Stomach (tissue), 9 donors: ENCODE measurements around the gene TNFRSF21. TPM values are rescaled to one million over a fixed set of nuclear protein-coding genes. Genes with fewer than 3 reads are reported as not detected.
A peak's percentile ranks its signal among the peaks of the same experiment; 100 is the strongest.

ENCODE experiments used
- DNase-seq, 2 donors: peaks; one replicate each; pipeline versions ENCODE4 v3.0.0 to v3.0.0-alpha.2; 2013 to 2019
- H3K27ac ChIP-seq, 5 donors: fragments of 200-600 bp in 4 of 5; sonication (generic) in 4 of 5; one replicate each; pipeline ENCODE4 v1.5.1; 2013 to 2019; ENCODE audit warnings: mild to moderate bottlenecking in 1 of 5, moderate library complexity in 1 of 5
- H3K27me3 ChIP-seq, 3 donors: fragments of 200-600 bp; sonication (generic); one replicate each; pipeline ENCODE4 v1.5.1; 2017 to 2019; ENCODE audit warnings: mixed run types in 1 of 3
- H3K36me3 ChIP-seq, 4 donors: fragments of 200-600 bp; sonication (generic); 1 replicate in 3 of 4; 2 replicates in 1 of 4; pipeline ENCODE4 v1.5.1; 2016 to 2019
- H3K4me1 ChIP-seq, 4 donors: fragments of 200-600 bp; sonication (generic); one replicate each; pipeline ENCODE4 v1.5.1; 2016 to 2019
- H3K4me3 ChIP-seq, 4 donors: fragments of 200-600 bp; sonication (generic) in 3 of 4; one replicate each; pipeline ENCODE4 v1.5.1; 2016 to 2019; ENCODE audit warnings: mild to moderate bottlenecking in 1 of 4
- H3K9me3 ChIP-seq, 4 donors: fragments of 200-600 bp; sonication (generic); one replicate each; pipeline ENCODE4 v1.5.1; 2016 to 2019
- CTCF ChIP-seq, 7 experiments: fragments of 450-650 bp in 4 of 7; fragments of 200-600 bp in 3 of 7; sonication (generic) in 3 of 7; IDR thresholded peaks; one replicate each; pipeline ENCODE4 v1.5.1; 2016 to 2019; ENCODE audit warnings: antibody characterized with exemption in 7 of 7, control low read depth in 2 of 7, mild to moderate bottlenecking in 1 of 7
- EP300 ChIP-seq: sonication (generic); formaldehyde crosslinking; IDR thresholded peaks from one replicate; pipeline ENCODE4 v1.6.1; 2017; ENCODE audit warnings: antibody characterized with exemption
- POLR2A ChIP-seq, 4 donors: fragments of 450-650 bp; IDR thresholded peaks; one replicate each; pipeline ENCODE4 v1.6.1; 2016; ENCODE audit warnings: antibody characterized with exemption in 4 of 4, control low read depth in 2 of 4, mild to moderate bottlenecking in 1 of 4, moderate library complexity in 1 of 4
- POLR2AphosphoS5 ChIP-seq, 3 donors: sonication (generic); formaldehyde crosslinking; IDR thresholded peaks; one replicate each; pipeline ENCODE4 v1.6.1; 2016; ENCODE audit warnings: antibody characterized with exemption in 3 of 3
- WGBS, 5 donors: extraction: QIAGEN DNeasy Blood & Tissue Kit in 3 of 5; methylation state at CpG; one replicate each; pipeline versions ENCODE4 v1.1.5 to v1.1.7; 2013 to 2018; 5-methylcytosine and 5-hydroxymethylcytosine counted together
- intact Hi-C: fragments of 100-400 bp; cut with DNase I; formaldehyde crosslinking; loops from one replicate; pipeline ENCODE4 v1.15.1; 2023; ENCODE audit warnings: low total_unique reads
- polyA plus RNA-seq, 3 donors: library from polyadenylated mRNA; stranded (reverse); fragments of 200-250 nt; gene quantifications; one replicate each; pipeline ENCODE4 v1.2.3, GENCODE V29; 2013
- total RNA-seq, 5 donors: library from RNA; depleted of rRNA; stranded (reverse); fragments of >200 nt; gene quantifications; one replicate each; pipeline versions ENCODE4 v1.1.0 to v1.2.3, GENCODE V29; 2014 to 2016
- donor health status: healthy with polysubstance abuse.
- donor health status: Bipolar disorder and iron deficiency.
- donor health status: healthy.

The TNFRSF21 gene
- total and polyA plus RNA-seq, 8 donors, result 24.7 to 112 (median 41.3) TPM

- 1 to 4% (median 1%) methylated on average over 27 to 48 of the region's 48 CpGs for WGBS, 5 donors
- intact Hi-C loops, result loop anchor here (5.0 kb wide), 1 partner anchor 211 kb away; no protein-coding TSS in a partner anchor
- Histone ChIP-seq H3K36me3 (no peaks in the 10 kb centered on the region), H3K4me1 (peaks cover 6 to 55% (median 39%) of the 10 kb centered on the region in 4 donors), H3K4me3 (peak overlapping the region; percentile 84 to 93 (median 88)), H3K27ac (peak overlapping the region; percentile 91 to 95 (median 93)), H3K27me3 (peaks cover 0 to 17% (median 0%) of the 10 kb centered on the region in 3 donors), H3K9me3 (no peaks in the 10 kb centered on the region)
- TF ChIP-seq POLR2A (IDR thresholded peaks at IDR 0.05) (no peak), CTCF (IDR thresholded peaks at IDR 0.05) (no peak), EP300 (no peak), POLR2AphosphoS5 (IDR thresholded peaks at IDR 0.05) (no peak)
- peak; percentile 29 to 69 for DNase-seq
Measured at GRCh38 chr6:47308552-47309290, 984 bp downstream of the TNFRSF21 start.

GRCh38 chr6:47308198-47308517 is 1.5 kb downstream of the TNFRSF21 start:
- Histone ChIP-seq H3K4me1 (peaks cover 12 to 60% (median 45%) of the 10 kb centered on the region in 4 donors), H3K27ac (peak overlapping the region in 4 of 5 donors; percentile 91 to 95 (median 94)), H3K4me3 (peak overlapping the region; percentile 84 to 93 (median 88)), H3K27me3 (peaks cover 0 to 17% (median 0%) of the 10 kb centered on the region in 3 donors), H3K9me3 (no peaks in the 10 kb centered on the region), H3K36me3 (no peaks in the 10 kb centered on the region)
- WGBS, 5 donors, result 11 to 33% (median 17%) methylated on average over 3 of the region's 3 CpGs
- peak in 1 of 2 donors; percentile 49 for DNase-seq
- TF ChIP-seq EP300, result no peak
- no peak for TF ChIP-seq POLR2A (IDR thresholded peaks at IDR 0.05)
- TF ChIP-seq POLR2AphosphoS5 (IDR thresholded peaks at IDR 0.05), result no peak
- no peak for TF ChIP-seq CTCF (IDR thresholded peaks at IDR 0.05)
- intact Hi-C loops, result loop anchor here (5.0 kb wide), 1 partner anchor 211 kb away; no protein-coding TSS in a partner anchor

GRCh38 chr6:47307362-47308197 is 2.1 kb downstream of the TNFRSF21 start:
- DNase-seq, result no peak
- peaks cover 12 to 66% (median 50%) of the 10 kb centered on the region in 4 donors for H3K4me1 ChIP-seq
- H3K9me3 ChIP-seq, result no peaks in the 10 kb centered on the region
- peak overlapping the region; percentile 84 to 93 (median 88) for H3K4me3 ChIP-seq
- peaks cover 0 to 17% (median 0%) of the 10 kb centered on the region in 3 donors for H3K27me3 ChIP-seq
- 86 to 92% (median 87%) methylated on average over 7 of the region's 7 CpGs for WGBS, 5 donors
- intact Hi-C loops, result loop anchor here (5.0 kb wide), 1 partner anchor 210 kb away; no protein-coding TSS in a partner anchor
- peak overlapping the region; percentile 50 to 95 (median 93) for H3K27ac ChIP-seq
- no peak for TF ChIP-seq POLR2AphosphoS5 (IDR thresholded peaks at IDR 0.05)
- TF ChIP-seq EP300, result no peak
- TF ChIP-seq POLR2A (IDR thresholded peaks at IDR 0.05), result no peak
- TF ChIP-seq CTCF (IDR thresholded peaks at IDR 0.05), result no peak
- H3K36me3 ChIP-seq, result no peaks in the 10 kb centered on the region

GRCh38 chr6:47306887-47307286 is 2.8 kb downstream of the TNFRSF21 start:
- peak overlapping the region; percentile 84 to 93 (median 88) for H3K4me3 ChIP-seq

More at GRCh38 chr6:47306887-47307286, 2.8 kb downstream of the TNFRSF21 start:
- peaks cover 12 to 73% (median 57%) of the 10 kb centered on the region in 4 donors for H3K4me1 ChIP-seq
- no peak for TF ChIP-seq EP300
- TF ChIP-seq CTCF (IDR thresholded peaks at IDR 0.05), result no peak
- no peak for TF ChIP-seq POLR2AphosphoS5 (IDR thresholded peaks at IDR 0.05)
- no peak for TF ChIP-seq POLR2A (IDR thresholded peaks at IDR 0.05)
- H3K36me3 ChIP-seq, result no peaks in the 10 kb centered on the region
- no peak for DNase-seq
- intact Hi-C loops, result loop anchor here (5.0 kb wide), 1 partner anchor 210 kb away; no protein-coding TSS in a partner anchor
- peak overlapping the region in 1 of 5 donors; percentile 21 for H3K27ac ChIP-seq
- 73 to 81% (median 76%) methylated on average over 2 of the region's 2 CpGs for WGBS, 5 donors
- peaks cover 0 to 17% (median 0%) of the 10 kb centered on the region in 3 donors for H3K27me3 ChIP-seq
- no peaks in the 10 kb centered on the region for H3K9me3 ChIP-seq
